Esophagus muscularis mucosa (tissue), 4 donors: ENCODE measurements around the gene OSBP2.

ENCODE experiments used
- EP300 ChIP-seq: sonication (generic); formaldehyde crosslinking; IDR thresholded peaks from one replicate; pipeline ENCODE4 v1.6.1; 2017; ENCODE audit warnings: antibody characterized with exemption
- POLR2A ChIP-seq: fragments of 450-650 bp; IDR thresholded peaks from one replicate; pipeline ENCODE4 v1.6.1; 2017; ENCODE audit warnings: antibody characterized with exemption, moderate library complexity, mild to moderate bottlenecking, low read depth
- POLR2AphosphoS5 ChIP-seq, 2 donors: sonication (generic); formaldehyde crosslinking; IDR thresholded peaks; one replicate each; pipeline ENCODE4 v1.6.1; 2017; ENCODE audit warnings: antibody characterized with exemption in 2 of 2
- TF ChIP-seq, protein P1 (sequence below), 3 experiments: fragments of 200-600 bp in 2 of 3; fragments of 450-650 bp in 1 of 3; sonication (generic) in 2 of 3; IDR thresholded peaks; one replicate each; pipeline ENCODE4 v1.5.1; 2017 to 2019; ENCODE audit warnings: antibody characterized with exemption in 3 of 3, mild to moderate bottlenecking in 2 of 3, moderate library complexity in 1 of 3

DNA sequence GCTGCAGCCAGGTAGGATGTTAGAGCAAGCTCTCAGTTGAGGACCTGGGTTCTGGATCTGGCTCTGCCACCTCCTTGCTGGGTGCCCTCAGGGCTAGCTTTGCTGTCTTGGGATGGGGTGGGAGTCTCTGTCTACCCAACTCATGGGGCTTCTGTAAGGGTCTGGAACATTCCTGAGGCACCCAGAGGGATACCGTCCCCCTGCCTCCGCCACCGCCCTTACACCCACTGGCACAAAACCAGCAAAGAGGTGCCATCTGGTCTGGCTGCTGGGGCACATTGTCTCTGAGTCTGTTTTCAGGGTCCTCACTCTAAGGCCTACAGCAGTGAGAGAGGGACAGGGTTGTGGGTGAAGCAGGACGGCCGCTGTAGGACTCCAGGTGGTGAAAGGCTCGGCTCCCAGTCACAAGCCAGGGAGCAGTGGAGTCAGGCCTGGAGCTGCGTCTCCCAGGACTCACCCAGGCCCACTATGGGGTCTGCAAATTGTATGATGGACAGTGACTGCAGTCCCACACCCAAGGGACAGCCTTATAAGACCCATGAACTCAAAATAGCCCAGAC, 189.0 kb downstream of the OSBP2 start:
- TF ChIP-seq EP300 (no peak), POLR2A (no peak), POLR2AphosphoS5 (IDR thresholded peaks at IDR 0.05) (no peak)
- TF ChIP-seq, protein P1, sequence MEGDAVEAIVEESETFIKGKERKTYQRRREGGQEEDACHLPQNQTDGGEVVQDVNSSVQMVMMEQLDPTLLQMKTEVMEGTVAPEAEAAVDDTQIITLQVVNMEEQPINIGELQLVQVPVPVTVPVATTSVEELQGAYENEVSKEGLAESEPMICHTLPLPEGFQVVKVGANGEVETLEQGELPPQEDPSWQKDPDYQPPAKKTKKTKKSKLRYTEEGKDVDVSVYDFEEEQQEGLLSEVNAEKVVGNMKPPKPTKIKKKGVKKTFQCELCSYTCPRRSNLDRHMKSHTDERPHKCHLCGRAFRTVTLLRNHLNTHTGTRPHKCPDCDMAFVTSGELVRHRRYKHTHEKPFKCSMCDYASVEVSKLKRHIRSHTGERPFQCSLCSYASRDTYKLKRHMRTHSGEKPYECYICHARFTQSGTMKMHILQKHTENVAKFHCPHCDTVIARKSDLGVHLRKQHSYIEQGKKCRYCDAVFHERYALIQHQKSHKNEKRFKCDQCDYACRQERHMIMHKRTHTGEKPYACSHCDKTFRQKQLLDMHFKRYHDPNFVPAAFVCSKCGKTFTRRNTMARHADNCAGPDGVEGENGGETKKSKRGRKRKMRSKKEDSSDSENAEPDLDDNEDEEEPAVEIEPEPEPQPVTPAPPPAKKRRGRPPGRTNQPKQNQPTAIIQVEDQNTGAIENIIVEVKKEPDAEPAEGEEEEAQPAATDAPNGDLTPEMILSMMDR (IDR thresholded peaks at IDR 0.05), result no peak
